ENCODE data around the gene PRKAG2. TPM values are rescaled to one million over a fixed set of nuclear protein-coding genes. Genes with fewer than 3 reads are reported as not detected.

PRKAG2 gene
- polyA plus RNA-seq, 2 donors, result 9.0 to 11.2 TPM

- 94 to 95% methylated on average over 15 of the region's 15 CpGs for WGBS, 2 donors
- no peaks in the 10 kb centered on the region for H3K36me3 ChIP-seq (ENCODE audit: control insufficient read depth in 2 of 2, insufficient read depth in 2 of 2, low read length in 1 of 2)
- H3K27ac ChIP-seq (ENCODE audit: low read depth in 2 of 2, low read length in 1 of 2), result no peak overlapping the region
These were observed 16.8 kb downstream of the PRKAG2 start for GRCh38 chr7:151859948-151860685.

GRCh38 chr7:151859111-151859947 lies 17.6 kb downstream of the PRKAG2 start:
- Histone ChIP-seq H3K36me3 (ENCODE audit: control insufficient read depth in 2 of 2, insufficient read depth in 2 of 2, low read length in 1 of 2) (no peaks in the 10 kb centered on the region), H3K4me1 (ENCODE audit: control insufficient read depth in 2 of 2, insufficient read depth in 2 of 2, low read length in 1 of 2) (peaks cover 6 to 13% of the 10 kb centered on the region in 2 donors), H3K4me3 (ENCODE audit: low read depth in 1 of 2, low read length in 2 of 2) (no peak overlapping the region), H3K9me3 (ENCODE audit: control insufficient read depth in 2 of 2, insufficient read depth in 1 of 2, low read depth in 1 of 2, low read length in 1 of 2) (no peaks in the 10 kb centered on the region), H3K27me3 (ENCODE audit: control insufficient read depth in 1 of 2, insufficient read depth in 2 of 2, low read length in 2 of 2) (no peaks in the 10 kb centered on the region), H3K27ac (ENCODE audit: low read depth in 2 of 2, low read length in 1 of 2) (no peak overlapping the region)
- WGBS, 2 donors, result 81 to 82% methylated on average over 28 of the region's 28 CpGs

More at GRCh38 chr7:151859948-151860685, 16.8 kb downstream of the PRKAG2 start:
- Histone ChIP-seq H3K4me3 (ENCODE audit: low read depth in 1 of 2, low read length in 2 of 2) (no peak overlapping the region), H3K4me1 (ENCODE audit: control insufficient read depth in 2 of 2, insufficient read depth in 2 of 2, low read length in 1 of 2) (peaks cover 6 to 8% of the 10 kb centered on the region in 2 donors), H3K27me3 (ENCODE audit: control insufficient read depth in 1 of 2, insufficient read depth in 2 of 2, low read length in 2 of 2) (no peaks in the 10 kb centered on the region), H3K9me3 (ENCODE audit: control insufficient read depth in 2 of 2, insufficient read depth in 1 of 2, low read depth in 1 of 2, low read length in 1 of 2) (no peaks in the 10 kb centered on the region)

DNA sequence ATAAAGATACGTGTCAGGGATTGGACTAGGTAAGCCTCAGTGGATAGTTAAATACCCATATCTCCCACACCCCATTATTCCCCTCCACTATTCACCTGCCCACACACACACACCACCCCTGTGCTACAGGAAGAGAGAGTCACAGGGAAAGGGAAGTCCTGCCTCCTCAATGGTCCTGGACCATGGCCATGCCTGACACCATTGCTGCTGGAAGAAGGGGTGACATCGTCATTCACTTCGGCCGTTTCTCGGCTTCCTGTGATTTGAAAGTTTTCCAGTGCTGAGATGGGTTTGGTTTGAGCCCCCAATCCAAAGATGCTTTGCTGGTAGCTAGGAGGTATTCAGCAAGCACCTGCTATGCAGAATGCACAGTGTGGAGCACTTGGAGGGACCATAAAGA lies 18.5 kb downstream of the PRKAG2 start:
- WGBS, 2 donors, result 86% methylated on average over 5 of the region's 5 CpGs
- H3K4me3 ChIP-seq (ENCODE audit: low read depth in 1 of 2, low read length in 2 of 2), result no peak overlapping the region
- H3K4me1 ChIP-seq (ENCODE audit: control insufficient read depth in 2 of 2, insufficient read depth in 2 of 2, low read length in 1 of 2), result peaks cover 6 to 15% of the 10 kb centered on the region in 2 donors
- H3K36me3 ChIP-seq (ENCODE audit: control insufficient read depth in 2 of 2, insufficient read depth in 2 of 2, low read length in 1 of 2), result no peaks in the 10 kb centered on the region
- H3K9me3 ChIP-seq (ENCODE audit: control insufficient read depth in 2 of 2, insufficient read depth in 1 of 2, low read depth in 1 of 2, low read length in 1 of 2), result no peaks in the 10 kb centered on the region
- no peak overlapping the region for H3K27ac ChIP-seq (ENCODE audit: low read depth in 2 of 2, low read length in 1 of 2)
- H3K27me3 ChIP-seq (ENCODE audit: control insufficient read depth in 1 of 2, insufficient read depth in 2 of 2, low read length in 2 of 2), result no peaks in the 10 kb centered on the region

DNA sequence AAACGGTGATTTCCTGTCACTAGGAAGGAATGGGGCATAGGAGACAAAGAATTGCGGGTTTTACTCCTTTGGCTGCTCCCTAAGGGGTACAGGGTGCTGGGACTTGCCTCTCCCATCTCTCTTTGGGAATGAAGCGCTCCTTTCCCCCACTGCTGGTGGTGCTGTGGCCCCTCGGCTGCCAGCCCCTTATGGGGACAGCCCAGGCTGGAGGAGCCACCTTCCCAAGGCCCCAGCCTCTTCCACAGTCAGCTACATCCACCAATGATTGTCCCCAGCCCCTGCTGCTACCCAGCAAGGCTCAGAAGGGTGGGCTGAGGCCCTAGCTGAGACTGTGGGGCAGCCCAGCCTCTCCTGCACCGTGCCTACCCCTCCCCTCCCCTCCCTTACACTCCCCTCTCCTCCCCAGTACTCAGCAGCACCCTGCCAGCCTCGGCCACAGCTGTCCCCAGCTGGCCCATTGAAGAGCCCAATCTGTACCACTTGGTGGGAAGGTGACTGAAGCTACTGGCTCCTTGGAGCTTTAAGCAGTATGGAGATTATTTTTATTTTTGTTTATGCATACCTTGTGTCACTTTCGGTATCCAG lies 19.0 kb downstream of the PRKAG2 start:
- Histone ChIP-seq H3K4me3 (ENCODE audit: low read depth in 1 of 2, low read length in 2 of 2) (no peak overlapping the region), H3K36me3 (ENCODE audit: control insufficient read depth in 2 of 2, insufficient read depth in 2 of 2, low read length in 1 of 2) (no peaks in the 10 kb centered on the region), H3K9me3 (ENCODE audit: control insufficient read depth in 2 of 2, insufficient read depth in 1 of 2, low read depth in 1 of 2, low read length in 1 of 2) (no peaks in the 10 kb centered on the region), H3K27ac (ENCODE audit: low read depth in 2 of 2, low read length in 1 of 2) (no peak overlapping the region), H3K4me1 (ENCODE audit: control insufficient read depth in 2 of 2, insufficient read depth in 2 of 2, low read length in 1 of 2) (peaks cover 6 to 15% of the 10 kb centered on the region in 2 donors), H3K27me3 (ENCODE audit: control insufficient read depth in 1 of 2, insufficient read depth in 2 of 2, low read length in 2 of 2) (no peaks in the 10 kb centered on the region)
- WGBS, 2 donors, result 71 to 75% methylated on average over 7 of the region's 7 CpGs

- H3K9me3 ChIP-seq (ENCODE audit: control insufficient read depth in 2 of 2, insufficient read depth in 1 of 2, low read depth in 1 of 2, low read length in 1 of 2), result no peaks in the 10 kb centered on the region
- WGBS, 2 donors, result 88 to 94% methylated on average over 12 of the region's 12 CpGs
- H3K4me1 ChIP-seq (ENCODE audit: control insufficient read depth in 2 of 2, insufficient read depth in 2 of 2, low read length in 1 of 2), result peaks cover 6 to 15% of the 10 kb centered on the region in 2 donors
- H3K27me3 ChIP-seq (ENCODE audit: control insufficient read depth in 1 of 2, insufficient read depth in 2 of 2, low read length in 2 of 2), result no peaks in the 10 kb centered on the region
- H3K27ac ChIP-seq (ENCODE audit: low read depth in 2 of 2, low read length in 1 of 2), result no peak overlapping the region
- H3K36me3 ChIP-seq (ENCODE audit: control insufficient read depth in 2 of 2, insufficient read depth in 2 of 2, low read length in 1 of 2), result no peaks in the 10 kb centered on the region
- no peak overlapping the region for H3K4me3 ChIP-seq (ENCODE audit: low read depth in 1 of 2, low read length in 2 of 2)
These were observed 19.5 kb downstream of the PRKAG2 start for GRCh38 chr7:151857412-151857811.

GRCh38 chr7:151856516-151856915 lies 20.4 kb downstream of the PRKAG2 start:
- no peaks in the 10 kb centered on the region for H3K27me3 ChIP-seq (ENCODE audit: control insufficient read depth in 1 of 2, insufficient read depth in 2 of 2, low read length in 2 of 2)
- peaks cover 6 to 21% of the 10 kb centered on the region in 2 donors for H3K4me1 ChIP-seq (ENCODE audit: control insufficient read depth in 2 of 2, insufficient read depth in 2 of 2, low read length in 1 of 2)
- H3K9me3 ChIP-seq (ENCODE audit: control insufficient read depth in 2 of 2, insufficient read depth in 1 of 2, low read depth in 1 of 2, low read length in 1 of 2), result no peaks in the 10 kb centered on the region
- WGBS, 2 donors, result 90% methylated on average over 16 of the region's 16 CpGs
- no peaks in the 10 kb centered on the region for H3K36me3 ChIP-seq (ENCODE audit: control insufficient read depth in 2 of 2, insufficient read depth in 2 of 2, low read length in 1 of 2)
- H3K27ac ChIP-seq (ENCODE audit: low read depth in 2 of 2, low read length in 1 of 2), result no peak overlapping the region
- H3K4me3 ChIP-seq (ENCODE audit: low read depth in 1 of 2, low read length in 2 of 2), result no peak overlapping the region

DNA sequence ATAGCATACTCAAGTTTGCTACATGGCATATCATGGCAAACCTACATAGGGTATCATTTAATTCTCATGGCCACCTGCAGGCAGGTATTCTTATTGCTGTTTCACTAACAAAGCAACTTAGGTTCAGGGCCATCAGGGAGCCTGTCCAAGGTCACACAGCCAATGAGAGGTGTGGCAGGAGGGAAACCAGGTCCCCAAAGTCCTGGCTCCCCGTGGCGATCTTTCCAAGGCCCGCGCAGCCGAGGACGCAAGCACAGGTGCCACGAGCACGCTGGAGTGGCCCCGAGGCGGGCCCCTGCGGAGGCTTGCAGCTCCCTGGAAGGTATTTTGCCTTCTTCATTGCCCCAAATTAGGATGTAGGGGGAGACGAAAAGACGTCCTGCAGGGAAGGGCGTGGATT lies 20.8 kb downstream of the PRKAG2 start:
- no peaks in the 10 kb centered on the region for H3K9me3 ChIP-seq (ENCODE audit: control insufficient read depth in 2 of 2, insufficient read depth in 1 of 2, low read depth in 1 of 2, low read length in 1 of 2)
- H3K27me3 ChIP-seq (ENCODE audit: control insufficient read depth in 1 of 2, insufficient read depth in 2 of 2, low read length in 2 of 2), result no peaks in the 10 kb centered on the region
- H3K36me3 ChIP-seq (ENCODE audit: control insufficient read depth in 2 of 2, insufficient read depth in 2 of 2, low read length in 1 of 2), result no peaks in the 10 kb centered on the region
- H3K27ac ChIP-seq (ENCODE audit: low read depth in 2 of 2, low read length in 1 of 2), result no peak overlapping the region
- 83 to 87% methylated on average over 14 of the region's 14 CpGs for WGBS, 2 donors
- H3K4me3 ChIP-seq (ENCODE audit: low read depth in 1 of 2, low read length in 2 of 2), result no peak overlapping the region
- H3K4me1 ChIP-seq (ENCODE audit: control insufficient read depth in 2 of 2, insufficient read depth in 2 of 2, low read length in 1 of 2), result peaks cover 6 to 21% of the 10 kb centered on the region in 2 donors

DNA sequence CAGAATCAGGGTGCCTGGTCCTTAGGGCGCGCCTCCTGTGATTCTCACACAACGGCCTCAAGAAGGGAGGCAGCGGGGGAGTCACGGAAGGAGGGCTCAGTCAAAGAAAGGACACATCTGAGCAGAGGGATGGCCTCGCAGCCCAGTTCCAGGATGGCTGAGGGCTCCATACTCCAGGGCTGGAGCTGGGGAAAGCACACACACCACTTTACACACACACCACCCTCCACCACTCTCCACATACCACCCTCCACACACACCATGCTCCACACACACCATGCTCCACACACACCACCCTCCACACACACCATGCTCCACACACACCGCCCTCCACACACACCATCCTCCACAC lies 22.2 kb downstream of the PRKAG2 start:
- Histone ChIP-seq H3K4me1 (ENCODE audit: control insufficient read depth in 2 of 2, insufficient read depth in 2 of 2, low read length in 1 of 2) (peaks cover 6 to 20% of the 10 kb centered on the region in 2 donors), H3K27ac (ENCODE audit: low read depth in 2 of 2, low read length in 1 of 2) (no peak overlapping the region), H3K9me3 (ENCODE audit: control insufficient read depth in 2 of 2, insufficient read depth in 1 of 2, low read depth in 1 of 2, low read length in 1 of 2) (no peaks in the 10 kb centered on the region), H3K36me3 (ENCODE audit: control insufficient read depth in 2 of 2, insufficient read depth in 2 of 2, low read length in 1 of 2) (no peaks in the 10 kb centered on the region), H3K27me3 (ENCODE audit: control insufficient read depth in 1 of 2, insufficient read depth in 2 of 2, low read length in 2 of 2) (no peaks in the 10 kb centered on the region), H3K4me3 (ENCODE audit: low read depth in 1 of 2, low read length in 2 of 2) (no peak overlapping the region)
- WGBS, 2 donors, result 78 to 82% methylated on average over 7 of the region's 7 CpGs

DNA sequence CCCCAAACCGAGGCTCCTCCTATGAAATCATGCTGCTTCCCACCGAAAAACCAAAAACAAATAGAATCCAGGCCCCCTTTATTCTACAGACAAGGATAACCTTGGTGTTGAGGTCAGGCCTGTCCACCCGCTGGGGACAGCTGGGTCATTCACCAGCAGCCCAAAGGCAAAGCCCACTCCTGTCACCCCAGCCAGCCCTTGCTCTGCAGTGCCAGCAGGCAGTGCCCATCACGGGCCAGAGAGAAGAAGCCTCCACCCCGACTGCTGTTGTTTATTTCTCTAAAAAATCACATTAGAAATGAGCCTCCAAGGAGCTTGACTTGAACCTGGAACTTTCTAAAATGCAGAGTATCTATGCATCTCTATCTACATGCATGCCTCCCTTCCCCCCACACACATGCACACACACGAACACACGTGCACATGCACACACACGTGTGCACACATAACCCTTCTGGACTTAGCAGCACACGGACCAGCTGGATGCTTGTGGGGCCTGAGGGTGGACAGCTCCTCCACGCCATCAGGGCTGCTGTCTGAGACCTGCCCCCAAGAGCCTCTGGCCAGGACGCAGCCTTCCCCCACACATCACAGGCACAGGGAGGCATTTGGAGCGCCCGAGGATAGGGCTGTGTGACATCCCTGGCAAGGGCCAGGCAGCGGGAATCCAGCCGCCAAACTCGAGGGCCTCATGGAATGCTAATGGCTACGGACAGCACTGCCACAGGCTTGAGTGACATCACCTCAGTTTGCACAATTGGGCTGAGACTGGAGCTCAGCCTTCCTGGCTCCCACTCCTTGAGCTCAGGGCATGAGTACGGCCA lies 22.8 kb downstream of the PRKAG2 start:
- no peak overlapping the region for H3K27ac ChIP-seq (ENCODE audit: low read depth in 2 of 2, low read length in 1 of 2)
- H3K27me3 ChIP-seq (ENCODE audit: control insufficient read depth in 1 of 2, insufficient read depth in 2 of 2, low read length in 2 of 2), result no peaks in the 10 kb centered on the region
- no peaks in the 10 kb centered on the region for H3K36me3 ChIP-seq (ENCODE audit: control insufficient read depth in 2 of 2, insufficient read depth in 2 of 2, low read length in 1 of 2)
- peaks cover 4 to 20% of the 10 kb centered on the region in 2 donors for H3K4me1 ChIP-seq (ENCODE audit: control insufficient read depth in 2 of 2, insufficient read depth in 2 of 2, low read length in 1 of 2)
- H3K9me3 ChIP-seq (ENCODE audit: control insufficient read depth in 2 of 2, insufficient read depth in 1 of 2, low read depth in 1 of 2, low read length in 1 of 2), result no peaks in the 10 kb centered on the region
- 68 to 74% methylated on average over 18 of the region's 18 CpGs for WGBS, 2 donors
- no peak overlapping the region for H3K4me3 ChIP-seq (ENCODE audit: low read depth in 1 of 2, low read length in 2 of 2)
